ENCODE measurements around the gene TMEM129.

TMEM129 gene

GRCh38 chr4:1756893-1757779, 36.0 kb upstream of the TMEM129 start (continued):
- TF ChIP-seq TCF4 (CRISPR knock-in tag; IDR thresholded peaks at IDR 0.05; ENCODE audit: borderline replicate concordance): no peak
- TF ChIP-seq TOX (CRISPR knock-in tag; IDR thresholded peaks at IDR 0.05; ENCODE audit: borderline replicate concordance): no peak
- TF ChIP-seq SNAI2 (CRISPR knock-in tag; IDR thresholded peaks at IDR 0.05): no peak
- no peak for TF ChIP-seq ZC3H10 (CRISPR knock-in tag; IDR thresholded peaks at IDR 0.05)

- no peak for TF ChIP-seq OSR1 (CRISPR knock-in tag; IDR thresholded peaks at IDR 0.05)
- TF ChIP-seq PATZ1 (CRISPR knock-in tag; IDR thresholded peaks at IDR 0.05; ENCODE audit: borderline replicate concordance): no peak
- no peak for TF ChIP-seq ZNF565 (CRISPR knock-in tag; conservative IDR thresholded peaks at IDR 0.05; ENCODE audit: low read depth)
- no peak for TF ChIP-seq ZNF8 (CRISPR knock-in tag; IDR thresholded peaks at IDR 0.05)
- TF ChIP-seq CREB5 (CRISPR knock-in tag; IDR thresholded peaks at IDR 0.05; ENCODE audit: low read depth): no peak
- TF ChIP-seq BACH2 (CRISPR knock-in tag; IDR thresholded peaks at IDR 0.05; ENCODE audit: borderline replicate concordance): no peak
- TF ChIP-seq ARNTL (CRISPR knock-in tag; IDR thresholded peaks at IDR 0.05; ENCODE audit: borderline replicate concordance, low read depth): no peak
- TF ChIP-seq SNAI2 (CRISPR knock-in tag; IDR thresholded peaks at IDR 0.05): no peak
- TF ChIP-seq ZNF70 (CRISPR knock-in tag; IDR thresholded peaks at IDR 0.05): no peak
- ATAC-seq: no peak
Measured at GRCh38 chr4:1756079-1756478, 35.0 kb upstream of the TMEM129 start.

- TF ChIP-seq CSDC2 (CRISPR knock-in tag; IDR thresholded peaks at IDR 0.05): no peak
- no peak for TF ChIP-seq GLIS3 (CRISPR knock-in tag; IDR thresholded peaks at IDR 0.05)
- no peak for TF ChIP-seq ISL1 (CRISPR knock-in tag; IDR thresholded peaks at IDR 0.05)
- ATAC-seq: no peak
Measured at GRCh38 chr4:1755297-1755696, 34.2 kb upstream of the TMEM129 start.

- TF ChIP-seq TCF4 (CRISPR knock-in tag; IDR thresholded peaks at IDR 0.05; ENCODE audit: borderline replicate concordance) (no peak), CSDC2 (CRISPR knock-in tag; IDR thresholded peaks at IDR 0.05) (no peak), PATZ1 (CRISPR knock-in tag; IDR thresholded peaks at IDR 0.05; ENCODE audit: borderline replicate concordance) (no peak), ZFP30 (CRISPR knock-in tag; IDR thresholded peaks at IDR 0.05) (no peak), ESRRG (CRISPR knock-in tag; IDR thresholded peaks at IDR 0.05) (no peak), BACH2 (CRISPR knock-in tag; IDR thresholded peaks at IDR 0.05; ENCODE audit: borderline replicate concordance) (no peak), POU6F1 (CRISPR knock-in tag; IDR thresholded peaks at IDR 0.05; ENCODE audit: borderline replicate concordance, low read depth) (no peak), PPARA (CRISPR knock-in tag; IDR thresholded peaks at IDR 0.05; ENCODE audit: borderline replicate concordance) (no peak), GLIS3 (CRISPR knock-in tag; IDR thresholded peaks at IDR 0.05) (no peak), ARNTL (CRISPR knock-in tag; IDR thresholded peaks at IDR 0.05; ENCODE audit: borderline replicate concordance, low read depth) (no peak), ZNF70 (CRISPR knock-in tag; IDR thresholded peaks at IDR 0.05) (no peak), ISL1 (CRISPR knock-in tag; IDR thresholded peaks at IDR 0.05) (no peak), RARB (CRISPR knock-in tag; IDR thresholded peaks at IDR 0.05) (no peak), OSR1 (CRISPR knock-in tag; IDR thresholded peaks at IDR 0.05) (no peak), ZNF8 (CRISPR knock-in tag; IDR thresholded peaks at IDR 0.05) (no peak), ZNF565 (CRISPR knock-in tag; conservative IDR thresholded peaks at IDR 0.05; ENCODE audit: low read depth) (no peak), CSRNP3 (CRISPR knock-in tag; IDR thresholded peaks at IDR 0.05) (no peak), SNAI2 (CRISPR knock-in tag; IDR thresholded peaks at IDR 0.05) (no peak), TOX (CRISPR knock-in tag; IDR thresholded peaks at IDR 0.05; ENCODE audit: borderline replicate concordance) (no peak)
- no peak; the same call in 2 of the 3 replicates for ATAC-seq
Measured at GRCh38 chr4:1754336-1754735, 33.2 kb upstream of the TMEM129 start.

All from SK-N-SH treated with all-trans-retinoic acid at 6 μM for 48 hours (cell line).